B cell (primary cell): ENCODE data around the gene MAT1A.

Experiments
- CTCF ChIP-seq: fragments of 200-600 bp; IDR thresholded peaks from one replicate; pipeline ENCODE4 v1.8.0; 2022; ENCODE audit warnings: antibody characterized with exemption, mild to moderate bottlenecking
- EZH2 ChIP-seq: IDR thresholded peaks from 2 replicates; pipeline ENCODE4 v1.6.1; 2012; ENCODE audit warnings: borderline replicate concordance, low read depth, mild to moderate bottlenecking, moderate library complexity, low read length; ENCODE audit not compliant: insufficient read depth, poor library complexity, severe bottlenecking

- no peak for TF ChIP-seq CTCF
- TF ChIP-seq EZH2 = no peak
Observed at GRCh38 chr10:80281292-80281691, 8.2 kb downstream of the MAT1A start.
